WERI-Rb-1 (cell line): ENCODE results near the gene SMARCA2.

ENCODE experiments used
- DNase-seq: peaks from one replicate; pipeline ENCODE4 v3.0.0-alpha.2; 2020
- H3K27ac ChIP-seq: fragments of 250-450 bp; sonication (Bioruptor Pico); 2 replicates; pipeline ENCODE4 v1.5.1; 2020; ENCODE audit warnings: mild to moderate bottlenecking, moderate library complexity
- H3K27me3 ChIP-seq: fragments of 250-450 bp; sonication (Bioruptor Pico); 2 replicates; pipeline ENCODE4 v1.5.1; 2021; ENCODE audit warnings: mild to moderate bottlenecking, low read depth, moderate library complexity; ENCODE audit not compliant: insufficient read depth, severe bottlenecking
- H3K36me3 ChIP-seq: fragments of 250-450 bp; sonication (Bioruptor Pico); 2 replicates; pipeline ENCODE4 v1.5.1; 2020; ENCODE audit warnings: mild to moderate bottlenecking, moderate library complexity
- H3K4me3 ChIP-seq: 2 replicates; pipeline ENCODE4 v1.5.1; 2011; ENCODE audit warnings: low read depth, mild to moderate bottlenecking, control low read depth, low read length
- H3K9me3 ChIP-seq: fragments of 250-450 bp; sonication (Bioruptor Pico); 2 replicates; pipeline ENCODE4 v1.5.1; 2021; ENCODE audit warnings: mild to moderate bottlenecking, moderate library complexity; ENCODE audit not compliant: severe bottlenecking
- TF ChIP-seq, protein P1 (sequence below): IDR thresholded peaks from 2 replicates; pipeline ENCODE4 v1.5.1; 2011; ENCODE audit warnings: low read depth, mild to moderate bottlenecking, control low read depth, inconsistent platforms, low read length

The SMARCA2 gene

DNA sequence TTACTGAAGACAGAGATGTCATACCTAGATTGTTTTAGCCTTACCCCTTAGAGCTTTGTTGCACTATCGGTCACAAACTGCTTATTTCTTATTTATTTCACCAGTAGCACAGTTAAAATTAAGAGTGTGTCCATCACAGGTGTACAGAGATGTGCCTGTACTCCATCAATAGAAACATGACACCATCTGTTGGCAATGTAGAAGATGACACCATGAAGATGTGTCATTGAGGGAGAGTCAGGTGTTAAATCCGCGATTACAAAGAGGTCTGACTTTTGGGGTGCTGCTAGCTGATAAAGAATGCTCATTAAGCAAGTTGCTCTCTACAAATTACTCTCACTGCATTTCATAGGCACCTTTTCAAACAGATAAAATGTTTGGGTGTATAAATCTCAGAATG is 164.4 kb downstream of the SMARCA2 start:
- no peak overlapping the region for H3K27ac ChIP-seq
- no peaks in the 10 kb centered on the region for H3K9me3 ChIP-seq
- TF ChIP-seq, protein P1, sequence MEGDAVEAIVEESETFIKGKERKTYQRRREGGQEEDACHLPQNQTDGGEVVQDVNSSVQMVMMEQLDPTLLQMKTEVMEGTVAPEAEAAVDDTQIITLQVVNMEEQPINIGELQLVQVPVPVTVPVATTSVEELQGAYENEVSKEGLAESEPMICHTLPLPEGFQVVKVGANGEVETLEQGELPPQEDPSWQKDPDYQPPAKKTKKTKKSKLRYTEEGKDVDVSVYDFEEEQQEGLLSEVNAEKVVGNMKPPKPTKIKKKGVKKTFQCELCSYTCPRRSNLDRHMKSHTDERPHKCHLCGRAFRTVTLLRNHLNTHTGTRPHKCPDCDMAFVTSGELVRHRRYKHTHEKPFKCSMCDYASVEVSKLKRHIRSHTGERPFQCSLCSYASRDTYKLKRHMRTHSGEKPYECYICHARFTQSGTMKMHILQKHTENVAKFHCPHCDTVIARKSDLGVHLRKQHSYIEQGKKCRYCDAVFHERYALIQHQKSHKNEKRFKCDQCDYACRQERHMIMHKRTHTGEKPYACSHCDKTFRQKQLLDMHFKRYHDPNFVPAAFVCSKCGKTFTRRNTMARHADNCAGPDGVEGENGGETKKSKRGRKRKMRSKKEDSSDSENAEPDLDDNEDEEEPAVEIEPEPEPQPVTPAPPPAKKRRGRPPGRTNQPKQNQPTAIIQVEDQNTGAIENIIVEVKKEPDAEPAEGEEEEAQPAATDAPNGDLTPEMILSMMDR: no peak
- no peak for DNase-seq
- no peaks in the 10 kb centered on the region; the same call in 1 of the 2 replicates for H3K36me3 ChIP-seq
- no peak overlapping the region for H3K4me3 ChIP-seq
- H3K27me3 ChIP-seq: no peaks in the 10 kb centered on the region

DNA sequence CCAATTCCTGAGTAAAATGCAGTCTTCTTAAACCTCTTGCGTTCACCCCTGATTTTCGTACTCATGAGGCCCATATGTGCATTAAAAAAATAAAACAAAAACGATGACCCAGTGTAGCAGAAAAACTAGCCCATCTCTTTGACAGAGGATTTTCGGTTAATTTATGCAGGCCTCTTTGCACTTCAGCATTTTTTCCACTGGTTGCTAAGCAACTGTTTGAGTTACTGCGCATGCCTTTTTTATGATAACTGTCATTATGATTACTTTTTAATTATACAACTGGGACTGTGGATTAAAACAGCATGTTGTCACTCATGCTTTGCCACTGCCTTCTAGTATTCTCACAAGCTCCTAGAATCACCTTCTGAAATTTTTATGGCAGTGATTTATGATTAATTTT is 165.0 kb downstream of the SMARCA2 start:
- TF ChIP-seq, protein P1: no peak
- no peaks in the 10 kb centered on the region for H3K9me3 ChIP-seq
- H3K36me3 ChIP-seq: peaks cover under 1% of the 10 kb centered on the region
- H3K27me3 ChIP-seq: no peaks in the 10 kb centered on the region
- H3K27ac ChIP-seq: no peak overlapping the region
- H3K4me3 ChIP-seq: no peak overlapping the region
- no peak for DNase-seq

DNA sequence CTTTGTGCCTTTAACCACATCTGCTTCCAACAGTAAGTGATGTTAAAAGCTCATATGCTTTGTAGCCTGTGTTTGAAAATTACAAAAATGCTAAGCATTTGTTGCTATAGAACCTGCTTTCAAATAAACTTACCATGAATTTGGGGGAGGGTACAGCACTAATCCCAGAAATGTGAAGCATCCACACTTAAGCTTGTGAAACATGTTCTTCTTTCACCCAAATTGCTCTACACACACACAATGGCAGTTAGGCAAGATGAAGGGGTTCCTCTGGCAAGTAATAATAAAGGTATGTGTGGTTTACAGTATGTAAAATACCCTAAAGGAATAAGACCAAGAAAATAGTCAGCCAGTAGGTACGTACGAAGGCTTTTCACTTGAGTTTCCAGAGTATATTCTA is 165.6 kb downstream of the SMARCA2 start:
- Histone ChIP-seq H3K36me3 (peaks cover 6% of the 10 kb centered on the region), H3K4me3 (no peak overlapping the region), H3K27me3 (no peaks in the 10 kb centered on the region), H3K9me3 (no peaks in the 10 kb centered on the region), H3K27ac (no peak overlapping the region)
- no peak for DNase-seq
- TF ChIP-seq, protein P1: no peak

DNA sequence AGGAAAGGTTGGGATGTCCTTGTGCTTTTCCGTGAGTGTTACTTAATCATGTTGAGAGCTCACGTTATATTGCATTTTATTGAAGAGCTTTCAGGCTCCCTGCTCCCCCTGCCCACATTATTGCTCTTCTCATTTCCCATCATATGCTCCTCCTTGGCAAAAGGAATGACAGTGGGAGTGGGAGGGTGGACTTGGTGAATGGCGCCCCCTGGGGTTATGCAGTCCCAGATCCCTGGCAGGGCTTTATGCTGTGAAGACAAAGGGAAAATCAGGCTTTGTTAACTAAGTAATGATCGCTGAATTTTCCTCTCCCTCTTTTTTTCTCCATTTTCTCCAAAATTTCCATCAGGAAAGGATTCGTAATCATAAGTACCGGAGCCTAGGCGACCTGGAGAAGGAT is 166.6 kb downstream of the SMARCA2 start:
- H3K27me3 ChIP-seq: no peaks in the 10 kb centered on the region
- TF ChIP-seq, protein P1: peak; percentile 71
- no peaks in the 10 kb centered on the region for H3K9me3 ChIP-seq
- no peak overlapping the region for H3K4me3 ChIP-seq
- DNase-seq: peak; percentile 40
- H3K27ac ChIP-seq: no peak overlapping the region
- H3K36me3 ChIP-seq: peaks cover 15% of the 10 kb centered on the region

DNA sequence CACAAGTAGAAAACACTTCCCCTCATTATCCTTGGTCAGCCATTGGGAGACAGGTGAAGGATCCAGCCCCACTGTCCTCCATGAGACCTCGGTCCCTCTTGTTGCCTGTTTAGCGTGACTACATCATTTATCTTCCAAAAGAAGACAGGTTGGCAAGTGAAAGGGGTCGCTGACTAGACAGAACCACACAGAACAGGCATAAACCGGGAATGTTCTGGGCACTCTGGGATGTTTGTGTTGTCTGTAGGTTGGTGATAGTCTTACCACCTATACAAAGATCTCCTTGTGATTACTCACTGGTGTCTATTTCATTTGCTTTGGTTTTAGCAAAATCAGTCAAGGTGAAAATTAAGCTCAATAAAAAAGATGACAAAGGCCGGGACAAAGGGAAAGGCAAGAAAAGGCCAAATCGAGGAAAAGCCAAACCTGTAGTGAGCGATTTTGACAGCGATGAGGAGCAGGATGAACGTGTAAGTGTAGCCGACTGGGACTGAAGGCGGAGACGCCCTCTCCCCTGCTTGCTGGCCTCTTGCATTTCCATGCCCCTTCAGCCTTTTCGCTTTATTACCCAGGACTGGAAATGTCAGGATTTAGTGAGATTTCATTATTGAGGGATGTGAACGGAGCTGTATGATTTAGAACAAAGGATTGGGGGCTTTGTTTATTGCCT is 175.9 kb downstream of the SMARCA2 start:
- DNase-seq: no peak
- no peaks in the 10 kb centered on the region for H3K27me3 ChIP-seq
- no peak overlapping the region for H3K4me3 ChIP-seq
- no peak overlapping the region for H3K27ac ChIP-seq
- H3K9me3 ChIP-seq: no peaks in the 10 kb centered on the region
- H3K36me3 ChIP-seq: peaks cover 6% of the 10 kb centered on the region
- TF ChIP-seq, protein P1: no peak

DNA sequence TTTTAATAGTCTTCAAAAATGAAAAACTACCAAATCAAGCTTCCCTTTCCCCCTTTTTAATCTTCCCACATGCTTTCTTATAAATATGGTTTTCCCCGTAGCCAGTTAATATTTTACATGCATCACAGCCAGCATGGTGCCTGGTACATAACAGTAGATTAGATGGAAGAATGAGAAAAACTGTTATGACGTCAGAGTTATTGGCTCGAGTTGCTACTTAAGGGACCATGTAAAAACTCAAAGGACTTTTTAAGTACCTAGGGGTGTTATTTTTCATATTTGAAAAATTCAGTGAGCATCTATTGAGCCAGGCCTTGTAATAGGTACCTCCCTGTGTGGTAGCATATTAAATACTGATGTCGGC is 176.4 kb downstream of the SMARCA2 start:
- peaks cover under 1% of the 10 kb centered on the region for H3K36me3 ChIP-seq
- DNase-seq: no peak

More for the DNA sequence above, 176.4 kb downstream of the SMARCA2 start:
- TF ChIP-seq, protein P1: no peak
- Histone ChIP-seq H3K4me3 (no peak overlapping the region), H3K27ac (no peak overlapping the region), H3K9me3 (no peaks in the 10 kb centered on the region), H3K27me3 (no peaks in the 10 kb centered on the region)
